ENCODE data around the gene COG5.
"Not testable (repeated sequence)": the region's sequence is repeated elsewhere in the genome, so short reads cannot be mapped to it uniquely, and the experiment has no call there.

COG5 gene

GRCh38 chr7:107220806-107221205 lies 342.9 kb downstream of the COG5 start:
- DNase-seq (ENCODE audit: low read depth): not testable (repeated sequence)

GRCh38 chr7:107220356-107220755 lies 343.4 kb downstream of the COG5 start:
- DNase-seq (ENCODE audit: low read depth): no peak

- no peak for DNase-seq (ENCODE audit: low read depth)
Measured at GRCh38 chr7:107219563-107220244, 344.0 kb downstream of the COG5 start.

- no peak for DNase-seq (ENCODE audit: low read depth)
Measured at GRCh38 chr7:107213945-107214344, 349.8 kb downstream of the COG5 start.

GRCh38 chr7:107213193-107213788 lies 350.4 kb downstream of the COG5 start:
- DNase-seq (ENCODE audit: low read depth): no peak

GRCh38 chr7:107212725-107213124 lies 351.0 kb downstream of the COG5 start:
- no peak for DNase-seq (ENCODE audit: low read depth)

GRCh38 chr7:107210400-107210799 lies 353.3 kb downstream of the COG5 start:
- no peak for DNase-seq (ENCODE audit: low read depth)

- no peak for DNase-seq (ENCODE audit: low read depth)
Measured at GRCh38 chr7:107209565-107209964, 354.2 kb downstream of the COG5 start.

- no peak for DNase-seq (ENCODE audit: low read depth)
Measured at GRCh38 chr7:107208563-107208962, 355.2 kb downstream of the COG5 start.

- peak; percentile 84 for DNase-seq (ENCODE audit: low read depth)
Measured at GRCh38 chr7:107208024-107208521, 355.6 kb downstream of the COG5 start.

- DNase-seq (ENCODE audit: low read depth): peak; percentile 14
Measured at GRCh38 chr7:107207459-107207858, 356.3 kb downstream of the COG5 start.

GRCh38 chr7:107206706-107207105 lies 357.0 kb downstream of the COG5 start:
- peak; percentile 22 for DNase-seq (ENCODE audit: low read depth)

- DNase-seq (ENCODE audit: low read depth): no peak
Measured at GRCh38 chr7:107206136-107206535, 357.6 kb downstream of the COG5 start.

GRCh38 chr7:107203607-107204006 lies 360.1 kb downstream of the COG5 start:
- DNase-seq (ENCODE audit: low read depth): no peak

- no peak for DNase-seq (ENCODE audit: low read depth)
Measured at GRCh38 chr7:107201795-107202450, 361.8 kb downstream of the COG5 start.

GRCh38 chr7:107196834-107197610 lies 366.7 kb downstream of the COG5 start:
- DNase-seq (ENCODE audit: low read depth): no peak

GRCh38 chr7:107194052-107194451 lies 369.7 kb downstream of the COG5 start:
- no peak for DNase-seq (ENCODE audit: low read depth)

GRCh38 chr7:107190090-107190489 lies 373.6 kb downstream of the COG5 start:
- DNase-seq (ENCODE audit: low read depth): no peak

GRCh38 chr7:107187774-107188173 lies 375.9 kb downstream of the COG5 start:
- no peak for DNase-seq (ENCODE audit: low read depth)

GRCh38 chr7:107186240-107186639 lies 377.5 kb downstream of the COG5 start:
- DNase-seq (ENCODE audit: low read depth): peak; percentile 12

- DNase-seq (ENCODE audit: low read depth): no peak
Measured at GRCh38 chr7:107185716-107186115, 378.0 kb downstream of the COG5 start.

GRCh38 chr7:107181172-107181571 lies 382.5 kb downstream of the COG5 start:
- no peak for DNase-seq (ENCODE audit: low read depth)
